A549 treated with DMSO at 1 μM for 4 hours (cell line): Measurements from ENCODE around the gene XAGE1B. TPM values are rescaled to one million over a fixed set of nuclear protein-coding genes. Genes with fewer than 3 reads are reported as not detected.

Experiments used
- total RNA-seq: library from RNA; stranded (reverse); fragments of 200-300 nt; extraction: Qiagen RNA extraction; gene quantifications from 5 replicates; pipeline ENCODE4 v1.2.3, GENCODE V29; 2022; ENCODE audit warnings: low read depth

XAGE1B gene, protein sequence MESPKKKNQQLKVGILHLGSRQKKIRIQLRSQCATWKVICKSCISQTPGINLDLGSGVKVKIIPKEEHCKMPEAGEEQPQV
- 189 to 292 TPM (median 196 TPM) in 5 replicates for total RNA-seq

DNA sequence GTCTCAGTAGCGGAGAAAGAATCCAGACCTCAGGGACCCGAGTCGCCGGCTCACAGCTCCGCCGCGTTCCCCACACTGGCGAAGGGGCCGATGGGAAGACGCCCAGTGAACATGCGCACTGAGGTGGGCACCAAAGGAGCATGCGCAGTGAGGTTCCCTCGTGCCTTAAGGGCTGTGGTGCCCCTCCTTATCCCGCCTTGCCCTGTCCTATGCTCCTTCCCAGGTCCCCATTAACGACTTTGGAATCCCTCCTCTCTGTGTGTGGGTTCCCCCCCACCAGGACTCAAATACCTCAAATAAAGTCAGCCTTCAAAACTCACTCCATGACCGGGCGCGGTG is at the start of gene XAGE1B:
TSS of gene XAGE1B (minus strand) at position 77 of the 339 bp plus-strand sequence. CDS start 1,536 bp downstream, outside the sequence.

DNA sequence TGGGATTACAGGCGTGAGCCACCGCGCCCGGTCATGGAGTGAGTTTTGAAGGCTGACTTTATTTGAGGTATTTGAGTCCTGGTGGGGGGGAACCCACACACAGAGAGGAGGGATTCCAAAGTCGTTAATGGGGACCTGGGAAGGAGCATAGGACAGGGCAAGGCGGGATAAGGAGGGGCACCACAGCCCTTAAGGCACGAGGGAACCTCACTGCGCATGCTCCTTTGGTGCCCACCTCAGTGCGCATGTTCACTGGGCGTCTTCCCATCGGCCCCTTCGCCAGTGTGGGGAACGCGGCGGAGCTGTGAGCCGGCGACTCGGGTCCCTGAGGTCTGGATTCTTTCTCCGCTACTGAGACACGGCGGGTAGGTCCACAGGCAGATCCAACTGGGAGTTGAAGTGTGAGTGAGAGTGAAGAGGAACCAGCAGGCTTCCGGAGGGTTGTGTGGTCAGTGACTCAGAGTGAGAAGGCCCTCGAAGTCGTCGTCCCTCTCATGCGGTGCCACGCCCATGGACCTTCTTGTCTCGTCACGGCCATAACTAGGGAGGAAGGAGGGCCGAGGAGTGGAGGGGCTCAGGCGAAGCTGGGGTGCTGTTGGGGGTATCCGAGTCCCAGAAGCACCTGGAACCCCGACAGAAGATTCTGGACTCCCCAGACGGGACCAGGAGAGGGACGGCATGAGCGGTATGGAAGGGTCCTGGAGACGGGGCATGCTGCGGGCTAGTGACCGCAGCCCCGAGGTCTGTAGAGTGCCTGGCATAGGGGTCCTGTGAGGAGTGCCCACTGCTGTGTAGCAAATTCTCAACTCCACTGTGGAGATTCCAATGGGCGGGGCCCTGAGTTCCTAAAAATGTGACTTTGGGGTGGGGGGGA is 21.1 kb downstream of the XAGE1B start, which contains the start of gene XAGE1A:
TSS of gene XAGE1A (plus strand) at position 264 of the 874 bp plus-strand sequence. CDS start 1,554 bp downstream, outside the sequence.

Other genes starting within 250 kb of the XAGE1B start
- not detected in 5 replicates for gene XAGE2, start 148.0 kb downstream of the XAGE1B start, total RNA-seq
- 16.0 to 35.5 TPM (median 20.7 TPM) in 4 of 5 replicates, not detected in the other for gene XAGE1A, start 21.3 kb downstream of the XAGE1B start, total RNA-seq
- gene SSX7, start 137.8 kb upstream of the XAGE1B start, total RNA-seq: not detected in 5 replicates
- not detected in 5 replicates for gene SSX2, start 190.1 kb upstream of the XAGE1B start, total RNA-seq
- gene SSX2B, start 234.2 kb upstream of the XAGE1B start, total RNA-seq: not detected in 5 replicates